ENCODE measurements around the gene FEN1. TPM values are rescaled to one million over a fixed set of nuclear protein-coding genes. Genes with fewer than 3 reads are reported as not detected.

FEN1 gene
- total and polyA plus RNA-seq, 2 of the 13 experiments (the other 11 are each of a cell fraction or from before 2014, with no cell fraction given): 12.4 to 102 TPM

DNA sequence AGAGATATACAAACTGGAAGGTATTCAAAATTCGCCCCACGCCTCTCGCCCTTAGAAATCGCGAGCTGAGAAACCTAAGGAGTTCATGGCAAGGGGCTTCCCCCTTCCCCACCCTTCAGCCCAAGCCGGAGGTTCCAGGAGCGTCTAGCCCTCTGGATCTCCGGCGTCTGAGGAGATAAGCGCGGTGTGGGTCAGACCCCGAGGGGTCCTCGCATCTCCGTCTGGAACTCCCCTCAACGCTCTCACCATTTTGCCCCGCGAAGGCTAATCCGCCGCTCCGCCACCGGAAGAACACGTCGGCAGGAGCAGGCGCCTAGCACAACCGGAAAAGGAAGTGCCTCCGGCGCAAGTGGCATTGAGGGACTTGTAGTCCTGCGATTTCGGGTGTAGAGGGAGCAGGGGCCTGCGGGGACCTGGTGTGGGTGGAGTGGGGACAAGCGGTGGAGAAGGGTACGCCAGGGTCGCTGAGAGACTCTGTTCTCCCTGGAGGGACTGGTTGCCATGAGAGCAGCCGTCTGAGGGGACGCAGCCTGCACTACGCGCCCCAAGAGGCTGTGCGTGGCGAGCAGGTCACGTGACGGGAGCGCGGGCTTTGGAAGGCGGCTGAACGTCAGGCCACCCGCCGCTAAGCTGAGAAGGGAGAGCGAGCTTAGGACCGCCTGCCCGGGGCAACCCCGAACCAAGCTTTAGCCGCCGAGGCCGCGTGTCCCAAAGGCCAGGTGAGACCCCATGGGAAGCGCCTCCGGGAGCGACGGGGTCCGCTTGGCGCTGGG is at the start of gene FEN1, which contains the start of gene TMEM258 (continued):
- TF ChIP-seq YEATS4 (CRISPR knock-in tag; IDR thresholded peaks at IDR 0.05; ENCODE audit: borderline replicate concordance): peak; percentile 87
- no peak for TF ChIP-seq IRX3 (CRISPR knock-in tag; IDR thresholded peaks at IDR 0.05; ENCODE audit: borderline replicate concordance, low read depth)
- no peak for TF ChIP-seq SMARCE1 (IDR thresholded peaks at IDR 0.05; ENCODE audit: borderline replicate concordance)
- TF ChIP-seq, protein P1, sequence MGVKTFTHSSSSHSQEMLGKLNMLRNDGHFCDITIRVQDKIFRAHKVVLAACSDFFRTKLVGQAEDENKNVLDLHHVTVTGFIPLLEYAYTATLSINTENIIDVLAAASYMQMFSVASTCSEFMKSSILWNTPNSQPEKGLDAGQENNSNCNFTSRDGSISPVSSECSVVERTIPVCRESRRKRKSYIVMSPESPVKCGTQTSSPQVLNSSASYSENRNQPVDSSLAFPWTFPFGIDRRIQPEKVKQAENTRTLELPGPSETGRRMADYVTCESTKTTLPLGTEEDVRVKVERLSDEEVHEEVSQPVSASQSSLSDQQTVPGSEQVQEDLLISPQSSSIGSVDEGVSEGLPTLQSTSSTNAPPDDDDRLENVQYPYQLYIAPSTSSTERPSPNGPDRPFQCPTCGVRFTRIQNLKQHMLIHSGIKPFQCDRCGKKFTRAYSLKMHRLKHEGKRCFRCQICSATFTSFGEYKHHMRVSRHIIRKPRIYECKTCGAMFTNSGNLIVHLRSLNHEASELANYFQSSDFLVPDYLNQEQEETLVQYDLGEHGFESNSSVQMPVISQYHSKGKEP (CRISPR knock-in tag; IDR thresholded peaks at IDR 0.05): no peak
- TF ChIP-seq, protein P2, sequence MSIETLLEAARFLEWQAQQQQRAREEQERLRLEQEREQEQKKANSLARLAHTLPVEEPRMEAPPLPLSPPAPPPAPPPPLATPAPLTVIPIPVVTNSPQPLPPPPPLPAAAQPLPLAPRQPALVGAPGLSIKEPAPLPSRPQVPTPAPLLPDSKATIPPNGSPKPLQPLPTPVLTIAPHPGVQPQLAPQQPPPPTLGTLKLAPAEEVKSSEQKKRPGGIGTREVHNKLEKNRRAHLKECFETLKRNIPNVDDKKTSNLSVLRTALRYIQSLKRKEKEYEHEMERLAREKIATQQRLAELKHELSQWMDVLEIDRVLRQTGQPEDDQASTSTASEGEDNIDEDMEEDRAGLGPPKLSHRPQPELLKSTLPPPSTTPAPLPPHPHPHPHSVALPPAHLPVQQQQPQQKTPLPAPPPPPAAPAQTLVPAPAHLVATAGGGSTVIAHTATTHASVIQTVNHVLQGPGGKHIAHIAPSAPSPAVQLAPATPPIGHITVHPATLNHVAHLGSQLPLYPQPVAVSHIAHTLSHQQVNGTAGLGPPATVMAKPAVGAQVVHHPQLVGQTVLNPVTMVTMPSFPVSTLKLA (IDR thresholded peaks at IDR 0.05): peak; percentile 61
- TF ChIP-seq, protein P3, sequence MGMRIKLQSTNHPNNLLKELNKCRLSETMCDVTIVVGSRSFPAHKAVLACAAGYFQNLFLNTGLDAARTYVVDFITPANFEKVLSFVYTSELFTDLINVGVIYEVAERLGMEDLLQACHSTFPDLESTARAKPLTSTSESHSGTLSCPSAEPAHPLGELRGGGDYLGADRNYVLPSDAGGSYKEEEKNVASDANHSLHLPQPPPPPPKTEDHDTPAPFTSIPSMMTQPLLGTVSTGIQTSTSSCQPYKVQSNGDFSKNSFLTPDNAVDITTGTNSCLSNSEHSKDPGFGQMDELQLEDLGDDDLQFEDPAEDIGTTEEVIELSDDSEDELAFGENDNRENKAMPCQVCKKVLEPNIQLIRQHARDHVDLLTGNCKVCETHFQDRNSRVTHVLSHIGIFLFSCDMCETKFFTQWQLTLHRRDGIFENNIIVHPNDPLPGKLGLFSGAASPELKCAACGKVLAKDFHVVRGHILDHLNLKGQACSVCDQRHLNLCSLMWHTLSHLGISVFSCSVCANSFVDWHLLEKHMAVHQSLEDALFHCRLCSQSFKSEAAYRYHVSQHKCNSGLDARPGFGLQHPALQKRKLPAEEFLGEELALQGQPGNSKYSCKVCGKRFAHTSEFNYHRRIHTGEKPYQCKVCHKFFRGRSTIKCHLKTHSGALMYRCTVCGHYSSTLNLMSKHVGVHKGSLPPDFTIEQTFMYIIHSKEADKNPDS (CRISPR knock-in tag; IDR thresholded peaks at IDR 0.05): 0 out of 2 replicates have a peak, but pooled peaks have one; percentile 67
- TF ChIP-seq, protein P4, sequence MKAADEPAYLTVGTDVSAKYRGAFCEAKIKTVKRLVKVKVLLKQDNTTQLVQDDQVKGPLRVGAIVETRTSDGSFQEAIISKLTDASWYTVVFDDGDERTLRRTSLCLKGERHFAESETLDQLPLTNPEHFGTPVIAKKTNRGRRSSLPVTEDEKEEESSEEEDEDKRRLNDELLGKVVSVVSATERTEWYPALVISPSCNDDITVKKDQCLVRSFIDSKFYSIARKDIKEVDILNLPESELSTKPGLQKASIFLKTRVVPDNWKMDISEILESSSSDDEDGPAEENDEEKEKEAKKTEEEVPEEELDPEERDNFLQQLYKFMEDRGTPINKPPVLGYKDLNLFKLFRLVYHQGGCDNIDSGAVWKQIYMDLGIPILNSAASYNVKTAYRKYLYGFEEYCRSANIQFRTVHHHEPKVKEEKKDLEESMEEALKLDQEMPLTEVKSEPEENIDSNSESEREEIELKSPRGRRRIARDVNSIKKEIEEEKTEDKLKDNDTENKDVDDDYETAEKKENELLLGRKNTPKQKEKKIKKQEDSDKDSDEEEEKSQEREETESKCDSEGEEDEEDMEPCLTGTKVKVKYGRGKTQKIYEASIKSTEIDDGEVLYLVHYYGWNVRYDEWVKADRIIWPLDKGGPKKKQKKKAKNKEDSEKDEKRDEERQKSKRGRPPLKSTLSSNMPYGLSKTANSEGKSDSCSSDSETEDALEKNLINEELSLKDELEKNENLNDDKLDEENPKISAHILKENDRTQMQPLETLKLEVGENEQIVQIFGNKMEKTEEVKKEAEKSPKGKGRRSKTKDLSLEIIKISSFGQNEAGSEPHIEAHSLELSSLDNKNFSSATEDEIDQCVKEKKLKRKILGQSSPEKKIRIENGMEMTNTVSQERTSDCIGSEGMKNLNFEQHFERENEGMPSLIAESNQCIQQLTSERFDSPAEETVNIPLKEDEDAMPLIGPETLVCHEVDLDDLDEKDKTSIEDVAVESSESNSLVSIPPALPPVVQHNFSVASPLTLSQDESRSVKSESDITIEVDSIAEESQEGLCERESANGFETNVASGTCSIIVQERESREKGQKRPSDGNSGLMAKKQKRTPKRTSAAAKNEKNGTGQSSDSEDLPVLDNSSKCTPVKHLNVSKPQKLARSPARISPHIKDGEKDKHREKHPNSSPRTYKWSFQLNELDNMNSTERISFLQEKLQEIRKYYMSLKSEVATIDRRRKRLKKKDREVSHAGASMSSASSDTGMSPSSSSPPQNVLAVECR (CRISPR knock-in tag; IDR thresholded peaks at IDR 0.05; ENCODE audit: borderline replicate concordance): peak; percentile 99
- peak; percentile 98 for TF ChIP-seq HDAC1 (CRISPR knock-in tag; IDR thresholded peaks at IDR 0.05)
- TF ChIP-seq TMF1 (CRISPR knock-in tag; IDR thresholded peaks at IDR 0.05; ENCODE audit: low read depth): 0 out of 2 replicates have a peak, but pooled peaks have one; percentile 68
- TF ChIP-seq, protein P5, sequence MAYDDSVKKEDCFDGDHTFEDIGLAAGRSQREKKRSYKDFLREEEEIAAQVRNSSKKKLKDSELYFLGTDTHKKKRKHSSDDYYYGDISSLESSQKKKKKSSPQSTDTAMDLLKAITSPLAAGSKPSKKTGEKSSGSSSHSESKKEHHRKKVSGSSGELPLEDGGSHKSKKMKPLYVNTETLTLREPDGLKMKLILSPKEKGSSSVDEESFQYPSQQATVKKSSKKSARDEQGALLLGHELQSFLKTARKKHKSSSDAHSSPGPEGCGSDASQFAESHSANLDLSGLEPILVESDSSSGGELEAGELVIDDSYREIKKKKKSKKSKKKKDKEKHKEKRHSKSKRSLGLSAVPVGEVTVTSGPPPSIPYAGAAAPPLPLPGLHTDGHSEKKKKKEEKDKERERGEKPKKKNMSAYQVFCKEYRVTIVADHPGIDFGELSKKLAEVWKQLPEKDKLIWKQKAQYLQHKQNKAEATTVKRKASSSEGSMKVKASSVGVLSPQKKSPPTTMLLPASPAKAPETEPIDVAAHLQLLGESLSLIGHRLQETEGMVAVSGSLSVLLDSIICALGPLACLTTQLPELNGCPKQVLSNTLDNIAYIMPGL (CRISPR knock-in tag; IDR thresholded peaks at IDR 0.05; ENCODE audit: borderline replicate concordance in 1 of 2, low read depth in 1 of 2): peak in 1 of 2 experiments; percentile 73; a peak in 3 of 4 replicates
- TF ChIP-seq, protein P6, sequence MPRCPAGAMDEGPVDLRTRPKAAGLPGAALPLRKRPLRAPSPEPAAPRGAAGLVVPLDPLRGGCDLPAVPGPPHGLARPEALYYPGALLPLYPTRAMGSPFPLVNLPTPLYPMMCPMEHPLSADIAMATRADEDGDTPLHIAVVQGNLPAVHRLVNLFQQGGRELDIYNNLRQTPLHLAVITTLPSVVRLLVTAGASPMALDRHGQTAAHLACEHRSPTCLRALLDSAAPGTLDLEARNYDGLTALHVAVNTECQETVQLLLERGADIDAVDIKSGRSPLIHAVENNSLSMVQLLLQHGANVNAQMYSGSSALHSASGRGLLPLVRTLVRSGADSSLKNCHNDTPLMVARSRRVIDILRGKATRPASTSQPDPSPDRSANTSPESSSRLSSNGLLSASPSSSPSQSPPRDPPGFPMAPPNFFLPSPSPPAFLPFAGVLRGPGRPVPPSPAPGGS (CRISPR knock-in tag; IDR thresholded peaks at IDR 0.05): peak; percentile 47; the same call in 1 of the 2 replicates
